Activated CD4-positive, alpha-beta T cell treated with anti-CD3 and anti-CD28 coated beads, Interleukin-2, amount 50 U/mL, for 1 hour (primary cell): ENCODE measurements around the gene MAP3K20.
"Not testable (repeated sequence)": the region's sequence is repeated elsewhere in the genome, so short reads cannot be mapped to it uniquely, and the experiment has no call there.

Experiments used
- DNase-seq: peaks from one replicate; pipeline ENCODE4 v3.0.0-alpha.2; 2020

Gene MAP3K20

GRCh38 chr2:173075781-173076580 lies at the start of gene MAP3K20:
Gene MAP3K20 (plus strand): TSS chr2:173075846. CDS start chr2:173091032, 15,186 bp downstream.
- DNase-seq, result peak; percentile 20

DNA sequence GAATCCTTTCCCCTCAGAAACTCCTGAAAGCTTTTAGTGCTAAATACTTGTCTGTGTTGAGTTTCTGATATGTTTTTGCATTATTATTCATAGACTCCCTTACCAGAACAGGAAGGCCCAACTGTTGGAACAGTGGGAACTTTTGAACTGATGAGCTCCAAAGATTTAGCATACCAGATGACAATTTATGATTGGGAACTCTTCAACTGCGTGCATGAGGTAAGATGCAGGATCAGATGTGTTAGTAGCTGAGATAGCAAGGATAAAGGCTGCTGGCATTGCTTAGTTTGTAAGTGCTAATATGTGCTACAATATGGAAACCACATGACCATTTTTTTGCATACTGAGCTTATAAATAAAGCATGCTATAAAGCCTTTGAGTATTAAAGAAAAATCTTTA lies 49.2 kb upstream of the MAP3K20 start:
- no peak for DNase-seq

DNA sequence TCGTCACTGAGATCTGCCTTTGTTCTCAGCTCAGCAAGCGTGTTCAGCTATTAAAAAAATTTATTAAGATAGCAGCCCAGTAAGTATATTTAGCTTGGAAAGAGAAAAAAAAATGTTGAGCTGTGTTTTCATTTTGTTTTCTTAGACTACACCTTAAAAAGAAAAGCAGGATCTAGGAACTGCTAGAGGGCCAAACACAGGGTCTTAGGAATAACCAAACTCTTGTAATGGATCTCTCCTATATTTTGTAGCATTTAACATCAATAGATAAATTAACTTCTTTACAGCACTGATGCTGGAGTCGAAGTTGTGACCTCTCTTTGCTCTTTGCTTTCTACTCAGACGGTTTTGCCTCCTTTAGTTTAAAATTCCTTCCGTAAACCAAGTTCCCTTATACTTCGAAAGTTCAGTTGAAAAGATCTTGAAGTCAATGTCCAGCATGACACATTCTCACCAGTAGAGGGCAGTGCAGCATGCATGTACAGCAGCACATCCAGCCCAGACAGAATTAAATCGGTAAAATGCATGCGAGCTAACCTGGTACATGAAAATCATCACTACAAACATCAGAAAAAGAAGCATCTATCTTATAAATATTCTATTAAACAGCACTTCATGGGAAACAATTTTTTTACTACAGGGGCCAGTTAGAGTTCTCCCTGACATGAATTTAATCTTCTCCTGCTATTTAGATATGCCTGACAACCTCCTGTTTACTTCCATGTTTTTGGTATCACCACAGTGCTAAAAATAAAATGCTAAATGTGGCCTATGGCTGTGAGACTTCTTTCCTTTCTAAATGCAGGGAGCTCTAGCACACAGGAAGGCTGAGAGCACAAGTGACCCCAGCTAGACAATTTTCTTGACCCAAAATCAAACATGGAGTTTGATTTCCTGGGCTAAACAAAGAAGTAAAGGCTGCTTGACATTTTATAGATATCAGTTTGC lies 48.2 kb upstream of the MAP3K20 start:
- DNase-seq, result peak; percentile 67

DNA sequence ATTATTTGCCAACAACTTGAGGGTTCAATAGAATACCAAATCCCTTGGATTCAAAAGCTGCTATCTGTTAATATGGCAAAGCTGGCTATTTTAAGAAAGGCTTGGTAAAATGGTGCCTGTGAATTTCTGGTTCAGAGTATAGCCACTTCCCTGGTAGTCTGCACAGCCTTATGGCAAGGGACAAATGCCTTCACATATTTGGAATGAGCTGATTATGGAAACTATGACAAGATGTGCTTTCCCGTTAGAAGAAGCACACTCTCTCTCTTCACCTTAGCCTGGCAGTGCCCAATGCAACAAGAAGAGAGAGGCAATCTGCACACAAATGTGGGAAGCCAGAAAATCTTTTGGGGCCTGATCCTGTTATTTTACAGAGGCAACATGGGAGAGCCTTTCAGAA lies 47.5 kb upstream of the MAP3K20 start:
- no peak for DNase-seq

DNA sequence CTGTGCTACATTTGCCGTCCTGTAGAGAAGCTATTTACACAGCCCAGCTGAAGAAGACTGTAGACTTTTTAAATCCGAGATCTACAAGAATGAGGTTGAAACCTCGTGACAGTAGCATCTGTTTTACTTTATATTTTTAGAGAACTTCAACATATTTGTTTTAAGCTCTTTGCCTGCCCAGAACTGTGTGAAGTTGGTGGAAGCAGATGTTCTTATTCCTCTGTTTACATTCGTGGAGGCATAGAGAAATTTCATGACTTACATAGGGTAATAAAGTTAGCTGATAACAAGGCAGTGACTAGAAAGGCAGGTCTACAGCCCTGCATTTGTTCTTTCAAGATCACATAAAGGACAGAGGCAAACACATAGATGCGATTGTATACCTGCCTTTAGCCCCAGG lies 47.0 kb upstream of the MAP3K20 start:
- no peak for DNase-seq

DNA sequence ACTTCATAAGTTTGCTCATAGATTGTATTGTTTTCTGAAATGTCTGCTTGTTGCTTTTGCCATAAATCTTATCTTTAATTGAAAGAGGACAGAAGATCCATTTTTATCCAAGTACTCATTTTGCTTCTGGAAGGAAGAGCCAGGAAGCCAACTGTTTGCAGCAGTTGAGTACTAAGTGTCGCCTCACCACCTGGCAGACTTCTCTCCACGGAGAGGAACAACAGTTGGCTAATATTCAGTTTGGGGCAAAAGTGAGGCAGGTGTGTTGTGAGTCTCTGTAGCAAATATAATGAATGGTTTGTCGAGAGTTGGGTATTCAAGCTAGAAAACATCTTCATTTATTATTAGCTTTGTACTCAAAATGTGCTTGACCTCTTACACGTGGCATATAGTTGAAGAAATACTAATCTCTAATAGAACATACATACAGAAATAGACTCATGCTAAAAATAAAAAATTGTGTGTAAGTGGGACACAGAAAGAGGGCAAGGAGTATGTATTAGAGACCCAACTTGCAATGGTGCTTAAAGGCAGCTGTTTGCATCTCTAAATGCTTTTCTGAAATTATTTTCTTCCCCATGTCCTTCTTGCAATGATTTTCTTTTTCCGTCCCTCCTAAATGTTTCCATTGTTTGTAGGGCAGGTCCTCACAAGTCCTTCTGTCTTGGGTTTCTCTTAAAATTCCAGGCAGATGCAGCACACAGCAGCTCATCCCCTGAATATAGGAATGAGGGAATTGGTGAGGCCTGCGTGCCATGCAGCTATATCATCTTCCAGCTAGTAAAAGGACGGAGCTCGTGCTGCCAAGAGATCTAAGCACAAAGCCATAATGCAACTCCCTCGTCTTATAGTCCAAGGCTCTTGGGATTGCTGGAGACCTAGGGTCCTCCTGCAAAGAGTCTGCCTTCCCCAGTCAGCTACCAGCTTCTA lies 44.8 kb upstream of the MAP3K20 start:
- no peak for DNase-seq

DNA sequence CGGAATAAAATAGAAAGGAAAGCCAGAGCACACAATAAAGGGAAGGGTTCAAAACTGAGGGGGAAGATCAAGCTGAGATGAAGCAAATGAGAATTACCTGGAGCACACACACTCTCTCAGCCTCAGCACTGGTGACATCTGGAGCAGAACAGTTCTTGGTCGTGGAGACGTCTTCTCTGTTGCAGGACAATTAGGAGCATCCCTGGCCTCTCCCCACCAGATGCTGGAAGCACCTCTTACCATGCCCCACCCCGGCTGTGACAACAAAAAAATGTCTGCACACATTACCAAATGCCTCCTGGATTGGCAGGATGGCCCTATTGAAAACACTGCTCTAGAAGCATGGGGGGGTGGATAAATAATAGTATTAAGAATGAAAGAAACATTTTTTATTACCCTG lies 43.6 kb upstream of the MAP3K20 start:
- no peak for DNase-seq

DNA sequence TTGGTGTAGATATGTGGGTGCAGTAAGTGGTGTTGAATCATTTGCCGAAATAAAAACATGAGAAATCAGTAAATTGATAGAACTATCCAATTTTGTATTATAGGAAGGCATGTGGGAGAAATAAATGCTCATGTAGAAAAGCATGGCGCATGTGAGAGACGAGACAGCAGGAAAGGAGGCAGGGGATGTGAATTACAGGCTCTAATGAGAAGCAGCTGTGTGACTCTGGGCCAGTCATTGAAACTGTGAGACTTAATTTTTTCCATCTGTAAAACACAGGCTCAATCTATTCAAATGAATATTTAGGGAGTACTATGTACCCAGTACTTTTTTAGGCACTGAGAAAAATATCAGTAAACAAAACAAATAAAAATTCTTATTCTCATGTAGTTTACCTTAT lies 42.6 kb upstream of the MAP3K20 start:
- DNase-seq, result no peak

- no peak for DNase-seq
Observed at GRCh38 chr2:173034143-173034542, 41.5 kb upstream of the MAP3K20 start.

GRCh38 chr2:173037245-173038120 lies 38.2 kb upstream of the MAP3K20 start:
- DNase-seq, result no peak

DNA sequence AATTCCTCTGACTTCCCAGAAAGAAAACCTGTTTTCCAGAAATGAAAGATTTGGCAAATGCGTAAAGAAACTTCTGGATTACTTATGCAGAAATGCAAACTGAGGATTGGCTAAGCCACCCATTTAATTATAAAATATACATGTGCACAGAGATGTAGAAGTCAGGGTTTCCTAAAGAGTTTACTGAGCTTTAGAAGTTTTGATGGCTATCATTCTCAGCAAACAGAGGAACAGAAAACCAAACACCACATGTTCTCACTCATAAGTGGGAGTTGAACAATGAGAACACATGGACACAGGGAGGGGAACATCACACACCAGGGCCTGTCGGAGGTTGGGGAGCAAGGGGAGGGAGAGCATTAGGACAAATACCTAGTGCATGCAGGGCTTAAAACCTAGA lies 37.4 kb upstream of the MAP3K20 start:
- not testable (repeated sequence) for DNase-seq

DNA sequence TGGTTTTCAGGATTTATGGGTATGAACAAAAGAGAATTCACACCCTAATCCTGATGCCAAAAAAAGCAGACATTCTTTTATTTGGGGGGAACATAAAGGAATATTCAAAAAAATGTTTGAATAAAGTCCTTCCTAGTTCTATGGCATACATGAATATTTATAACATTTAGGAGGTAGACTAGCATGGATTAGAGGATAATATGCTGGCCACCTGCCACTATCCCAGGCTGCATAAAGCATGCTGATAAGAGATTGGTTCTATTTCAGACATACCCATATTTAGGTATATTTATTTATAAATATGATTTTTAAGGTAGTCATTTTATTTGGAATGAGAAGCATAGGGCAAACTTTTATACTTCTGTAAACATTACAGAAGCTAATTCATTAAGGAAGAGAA lies 34.9 kb upstream of the MAP3K20 start:
- DNase-seq, result no peak

- no peak for DNase-seq
Observed at GRCh38 chr2:173043476-173043875, 32.2 kb upstream of the MAP3K20 start.

DNA sequence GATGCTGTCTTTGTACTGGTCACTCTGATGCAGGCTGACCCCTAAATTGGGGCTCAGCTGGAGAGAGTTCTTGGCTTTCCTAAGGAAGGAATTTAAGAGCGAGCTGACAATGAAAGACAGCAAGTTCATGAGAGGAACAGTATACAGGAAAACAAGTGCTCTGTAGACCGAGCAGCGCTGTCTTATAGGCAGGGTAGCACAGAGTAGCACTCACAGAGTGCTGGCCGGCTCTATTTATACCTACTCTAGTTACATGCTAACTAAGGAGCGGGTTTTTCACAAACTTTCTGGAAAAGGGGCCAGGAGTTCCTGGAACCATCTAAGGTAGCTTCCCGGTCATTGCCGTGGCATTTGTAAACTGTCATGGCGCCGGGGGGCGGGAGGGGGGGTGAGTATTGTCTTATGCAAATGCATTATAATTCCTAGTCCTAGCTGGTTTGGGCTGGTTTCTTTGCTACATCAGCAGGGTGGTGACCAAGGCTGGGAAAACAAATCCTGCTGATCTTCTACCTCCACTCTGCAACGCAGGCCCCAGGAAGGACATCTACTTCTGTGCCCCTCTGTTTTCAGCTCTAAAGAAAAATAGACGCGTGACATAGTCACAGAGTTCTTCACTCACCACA lies 31.6 kb upstream of the MAP3K20 start:
- DNase-seq, result no peak

- no peak for DNase-seq
Observed at GRCh38 chr2:173044686-173045085, 31.0 kb upstream of the MAP3K20 start.

GRCh38 chr2:173045181-173045580 lies 30.5 kb upstream of the MAP3K20 start:
- DNase-seq, result no peak

DNA sequence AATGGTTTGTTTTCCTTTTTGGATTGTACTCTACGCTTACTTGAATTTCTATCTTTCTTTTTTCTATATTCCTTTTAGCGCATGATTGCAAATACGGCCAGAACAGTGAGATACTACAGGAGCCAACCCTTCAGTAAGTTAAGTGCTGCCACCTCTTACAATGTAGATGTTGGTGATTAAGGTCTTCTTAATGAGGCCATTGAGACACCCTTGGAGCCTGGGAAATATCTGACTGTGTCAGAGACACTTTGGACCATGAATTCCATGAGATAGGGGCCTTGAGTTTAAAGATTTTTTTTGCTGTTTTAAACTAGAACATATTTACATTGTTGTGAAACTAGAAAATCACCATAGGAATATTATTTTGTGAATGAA lies 27.1 kb upstream of the MAP3K20 start:
- DNase-seq, result no peak

DNA sequence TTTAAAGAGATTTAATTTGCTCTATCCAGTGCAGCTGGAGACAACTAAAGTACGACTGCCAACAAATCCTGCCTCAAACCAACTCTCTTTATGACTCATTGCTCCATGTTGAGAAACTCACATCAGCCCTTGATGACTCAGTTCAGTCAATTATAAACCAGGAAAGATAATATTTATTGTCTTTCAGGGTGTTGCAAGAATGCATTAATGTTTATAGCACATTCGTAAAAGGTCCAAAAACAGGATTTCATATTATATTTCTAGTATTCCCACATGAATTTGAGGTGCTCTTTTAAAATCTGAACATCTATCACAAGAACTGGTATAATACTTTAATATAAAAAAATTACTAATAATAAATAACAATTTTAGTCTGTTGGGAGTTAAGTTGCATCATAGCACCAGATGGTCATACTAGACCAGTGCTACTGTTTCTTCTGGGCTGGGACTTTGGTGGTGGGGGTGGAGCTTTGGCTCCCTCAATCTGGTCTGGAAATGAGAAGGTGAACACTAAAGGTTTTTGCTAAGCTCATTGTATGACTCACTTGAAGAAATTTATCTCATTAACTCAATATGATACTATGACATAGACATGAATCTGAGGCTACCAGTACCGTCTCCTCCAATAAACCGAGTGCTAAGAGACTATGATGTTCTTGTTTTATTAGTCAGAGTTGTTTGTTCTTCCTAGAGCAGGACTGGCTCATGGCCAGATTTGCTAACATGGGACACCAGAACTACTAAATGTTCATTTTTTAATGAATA lies 26.6 kb upstream of the MAP3K20 start:
- DNase-seq, result no peak

DNA sequence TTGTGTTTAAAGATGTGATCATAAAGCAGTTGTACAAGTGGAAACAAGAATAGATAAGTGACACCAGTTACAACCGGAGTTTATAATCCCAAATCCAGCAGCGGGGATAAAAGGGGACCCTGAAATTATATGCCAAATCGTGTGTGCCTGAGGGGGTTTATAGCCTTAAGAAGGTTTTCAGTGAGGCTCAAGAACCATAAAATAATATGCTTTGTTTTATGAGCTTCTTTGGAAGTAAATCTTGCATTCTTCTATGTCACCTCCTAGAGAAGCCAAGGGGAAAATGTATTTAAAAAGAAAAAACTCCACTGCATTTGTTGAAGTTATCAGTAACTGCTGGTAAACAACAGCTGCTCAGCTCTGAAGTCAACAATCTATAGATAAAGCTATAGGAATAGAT lies 25.8 kb upstream of the MAP3K20 start:
- DNase-seq, result no peak

- DNase-seq, result no peak
Observed at GRCh38 chr2:173050684-173051083, 25.0 kb upstream of the MAP3K20 start.
